Kidney (tissue), 14 donors: ENCODE results near the gene KIAA1671. TPM values are rescaled to one million over a fixed set of nuclear protein-coding genes. Genes with fewer than 3 reads are reported as not detected.
A peak's percentile ranks its signal among the peaks of the same experiment; 100 is the strongest.

Experiments used
- DNase-seq, 5 donors: peaks; one replicate each; pipeline ENCODE4 v3.0.0-alpha.2; 2013 to 2020
- FAIRE-seq: peaks from 2 replicates; lab custom pipeline; 2012; peaks lifted over from hg19 to GRCh38; lab: Jason Lieb, UNC
- H3K27ac ChIP-seq, 2 donors: one replicate each; pipeline ENCODE4 v1.7.0; 2013; ENCODE audit warnings: low read depth in 2 of 2, low read length in 2 of 2, inconsistent platforms in 1 of 2
- H3K27me3 ChIP-seq: one replicate; pipeline ENCODE4 v1.7.1; 2013; ENCODE audit warnings: low read length, inconsistent platforms; ENCODE audit not compliant: control insufficient read depth, insufficient read depth
- H3K36me3 ChIP-seq, 3 donors: one replicate each; pipeline versions ENCODE4 v1.7.0 to v1.7.1; 2013; ENCODE audit warnings: low read length in 3 of 3, control low read depth in 1 of 3, inconsistent platforms in 1 of 3; ENCODE audit not compliant: insufficient read depth in 3 of 3, control insufficient read depth in 2 of 3
- H3K4me1 ChIP-seq, 3 donors: one replicate each; pipeline versions ENCODE4 v1.7.0 to v1.7.1; 2013; ENCODE audit warnings: low read length in 3 of 3, inconsistent platforms in 1 of 3, low read depth in 1 of 3; ENCODE audit not compliant: control insufficient read depth in 2 of 3, insufficient read depth in 2 of 3
- H3K4me3 ChIP-seq, 3 donors: one replicate each; pipeline versions ENCODE4 v1.7.0 to v1.8.1; 2013; ENCODE audit warnings: low read length in 3 of 3, control low read depth in 1 of 3, inconsistent platforms in 1 of 3
- H3K9ac ChIP-seq, 3 donors: one replicate each; pipeline versions ENCODE4 v1.7.0 to v1.7.1; 2013; ENCODE audit warnings: low read length in 3 of 3, control low read depth in 1 of 3, inconsistent platforms in 1 of 3
- H3K9me3 ChIP-seq, 3 donors: one replicate each; pipeline versions ENCODE4 v1.7.0 to v1.7.1; 2013; ENCODE audit warnings: low read length in 3 of 3, control low read depth in 1 of 3, inconsistent platforms in 1 of 3; ENCODE audit not compliant: control insufficient read depth in 2 of 3, insufficient read depth in 1 of 3
- CTCF ChIP-seq: IDR thresholded peaks from 3 replicates; pipeline ENCODE4 v1.5.1; 2012; ENCODE audit warnings: mild to moderate bottlenecking, moderate library complexity, borderline replicate concordance; ENCODE audit not compliant: insufficient read depth; ENCODE audit errors: extremely low read depth
- intact Hi-C: fragments of 100-400 bp; cut with DNase I; formaldehyde crosslinking; loops from one replicate; pipeline ENCODE4 v1.11.1; 2022
- polyA plus RNA-seq: library from polyadenylated mRNA; stranded (reverse); fragments of 350-450 nt; fragmentation: Illumina TruSeq; extraction: RNeasy Lipid Tissue Mini Kit (QIAGEN cat#74804); gene quantifications from one replicate; pipeline ENCODE4 v1.2.3, GENCODE V29; 2014; ENCODE audit warnings: low read depth, low replicate concordance; ENCODE audit not compliant: insufficient read depth
- total RNA-seq: library from RNA; stranded (reverse); fragmentation: NEBNext Ultra II Directional; extraction: Animal tissue kit (Norgen Biotek cat#: 25700); gene quantifications from one replicate; pipeline ENCODE4 v1.2.1, GENCODE V29; 2021
- donor health status: control.
- donor health status: control.
- donor health status: control.
- donor health status: control.
- donor health status: control.
- donor health status: DM: yes; HTN: yes; CAD: no.
- donor health status: Normal renal cell carcinoma (clear cell type).

The KIAA1671 gene
- total and polyA plus RNA-seq, 2 donors from 2014 or later: 7.3 to 65.2 TPM

DNA sequence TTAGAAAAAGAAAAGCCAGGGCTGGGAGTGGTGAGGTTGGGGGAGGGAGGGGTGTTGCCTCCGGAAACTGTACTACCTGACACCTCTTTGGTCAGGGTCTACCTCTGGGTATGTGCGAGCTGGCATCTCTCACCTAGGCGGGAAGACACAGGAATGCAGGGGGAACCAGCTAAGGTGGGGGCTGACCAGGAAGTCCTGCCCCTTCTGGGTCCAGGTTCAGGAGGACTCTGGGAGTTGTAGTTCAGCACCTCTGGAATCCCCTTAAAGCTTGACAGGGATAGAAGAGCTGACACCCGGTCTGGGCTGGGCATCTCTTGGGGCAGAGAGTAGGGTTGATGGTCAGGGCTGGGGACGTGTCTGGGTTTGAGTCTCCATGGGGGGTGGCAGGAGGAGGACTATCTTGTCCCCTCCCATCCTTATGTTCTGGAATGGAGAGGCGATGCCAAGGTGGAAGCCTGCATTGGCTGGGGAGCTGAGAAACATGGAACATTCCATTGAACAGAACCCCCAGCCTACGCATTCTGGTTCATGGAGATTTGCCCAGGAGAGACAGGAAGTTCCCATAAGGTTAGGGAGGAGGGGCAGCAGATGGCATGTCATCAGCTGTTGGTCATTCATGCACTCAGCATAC is 2.1 kb upstream of the KIAA1671 start:
- Histone ChIP-seq H3K4me3 (no peak overlapping the region), H3K27me3 (no peaks in the 10 kb centered on the region), H3K9ac (no peak overlapping the region), H3K4me1 (peaks cover 0 to 18% (median 9%) of the 10 kb centered on the region in 3 donors), H3K9me3 (no peaks in the 10 kb centered on the region), H3K36me3 (no peaks in the 10 kb centered on the region), H3K27ac (no peak overlapping the region)
- FAIRE-seq (no peak), DNase-seq (peak in 3 of 5 donors; percentile 42 to 55 (median 46))
- TF ChIP-seq CTCF: no peak
- intact Hi-C loops: no loop called here

- FAIRE-seq: no peak
- intact Hi-C loops: no loop called here
Observed at GRCh38 chr22:24952837-24953383, 394 bp downstream of the KIAA1671 start.

GRCh38 chr22:24953384-24954113 is 1.0 kb downstream of the KIAA1671 start:
- no peak for TF ChIP-seq CTCF
- peaks cover 0 to 19% (median 11%) of the 10 kb centered on the region in 3 donors for H3K4me1 ChIP-seq
- intact Hi-C loops: no loop called here
- FAIRE-seq (no peak), DNase-seq (peak in 4 of 5 donors; percentile 31 to 83 (median 55))
- H3K27me3 ChIP-seq: no peaks in the 10 kb centered on the region
- peak overlapping the region; percentile 61 to 92 (median 91) for H3K4me3 ChIP-seq
- H3K27ac ChIP-seq: peak overlapping the region; percentile 93
- H3K9me3 ChIP-seq: no peaks in the 10 kb centered on the region
- no peaks in the 10 kb centered on the region for H3K36me3 ChIP-seq
- peak overlapping the region; percentile 17 to 93 (median 92) for H3K9ac ChIP-seq

More at GRCh38 chr22:24952837-24953383, 394 bp downstream of the KIAA1671 start:
- H3K27ac ChIP-seq: peak overlapping the region; percentile 93
- peak overlapping the region; percentile 61 to 92 (median 91) for H3K4me3 ChIP-seq
- peak in 4 of 5 donors; percentile 65 to 86 (median 70) for DNase-seq
- no peaks in the 10 kb centered on the region for H3K36me3 ChIP-seq
- no peaks in the 10 kb centered on the region for H3K27me3 ChIP-seq
- no peak for TF ChIP-seq CTCF
- peak overlapping the region; percentile 35 to 93 (median 92) for H3K9ac ChIP-seq
- no peaks in the 10 kb centered on the region for H3K9me3 ChIP-seq
- H3K4me1 ChIP-seq: peaks cover 0 to 19% (median 11%) of the 10 kb centered on the region in 3 donors
